UCSD-AML1 (cell line): ENCODE results near the gene TEAD1.

ENCODE experiments used
- DNase-seq: peaks from one replicate; lab custom pipeline; 2025; ENCODE audit not compliant: unreplicated experiment; lab: John Stamatoyannopoulos, UW

TEAD1 gene

DNA sequence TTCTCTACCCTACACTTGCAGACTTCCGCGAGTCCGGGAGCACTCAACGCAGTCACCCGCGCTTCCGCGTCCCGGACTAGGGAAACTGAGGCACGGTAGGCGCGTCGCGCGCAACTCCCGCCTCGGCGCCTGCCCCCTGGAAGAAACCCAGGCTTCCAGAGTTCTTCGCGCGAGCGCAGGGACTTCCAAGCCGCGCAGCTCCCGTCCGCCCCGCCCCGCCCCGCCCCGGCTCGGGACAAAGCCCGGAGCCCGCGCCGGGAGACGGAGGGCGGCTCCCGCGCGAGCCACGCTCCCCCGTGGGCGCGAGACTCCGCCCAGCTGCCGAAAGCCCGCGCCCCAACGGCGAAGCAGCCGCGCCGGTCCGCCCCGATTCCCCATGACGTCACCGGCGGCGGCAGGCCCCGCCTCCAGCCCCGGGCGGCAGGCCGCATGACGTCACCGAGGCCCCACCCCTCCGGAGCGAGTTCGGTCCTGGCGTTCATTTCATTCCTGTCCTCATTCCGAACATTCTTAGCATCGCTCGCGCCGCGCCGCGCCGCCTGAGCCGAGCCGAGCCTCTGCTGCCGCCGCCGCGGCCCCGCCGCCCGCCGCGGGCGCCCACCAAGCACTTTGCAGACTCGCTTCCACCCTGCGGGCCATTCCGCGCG, at the start of gene TEAD1:
Gene TEAD1, plus strand, starts transcription at position 498 of the 647 bp plus-strand sequence.
- DNase-seq = no peak

- no peak for DNase-seq
These were observed 49.6 kb upstream of the TEAD1 start for GRCh38 chr11:12624595-12624994.

GRCh38 chr11:12625438-12626071, 48.7 kb upstream of the TEAD1 start:
- DNase-seq = no peak

DNA sequence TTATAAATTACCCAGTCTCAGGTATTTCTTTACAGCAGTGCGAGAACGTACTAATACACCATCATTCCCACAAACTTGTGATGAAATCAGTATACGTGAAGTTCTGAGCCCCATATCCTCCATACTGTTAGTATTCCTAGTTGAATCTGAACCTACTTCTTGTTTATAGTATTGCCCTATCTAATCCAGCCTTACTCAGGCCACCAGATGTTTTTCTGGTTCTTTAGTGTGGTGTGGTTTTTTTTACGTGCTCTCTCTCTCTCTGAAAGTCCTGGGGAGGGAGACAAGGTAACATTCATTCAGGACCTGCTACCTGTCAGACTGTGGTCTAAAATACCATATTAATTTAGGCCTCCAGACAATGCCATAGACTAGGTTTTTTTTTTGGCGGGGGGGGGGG, 47.6 kb upstream of the TEAD1 start:
- DNase-seq = no peak

- DNase-seq = no peak
These were observed 45.9 kb upstream of the TEAD1 start for GRCh38 chr11:12628314-12628713.

DNA sequence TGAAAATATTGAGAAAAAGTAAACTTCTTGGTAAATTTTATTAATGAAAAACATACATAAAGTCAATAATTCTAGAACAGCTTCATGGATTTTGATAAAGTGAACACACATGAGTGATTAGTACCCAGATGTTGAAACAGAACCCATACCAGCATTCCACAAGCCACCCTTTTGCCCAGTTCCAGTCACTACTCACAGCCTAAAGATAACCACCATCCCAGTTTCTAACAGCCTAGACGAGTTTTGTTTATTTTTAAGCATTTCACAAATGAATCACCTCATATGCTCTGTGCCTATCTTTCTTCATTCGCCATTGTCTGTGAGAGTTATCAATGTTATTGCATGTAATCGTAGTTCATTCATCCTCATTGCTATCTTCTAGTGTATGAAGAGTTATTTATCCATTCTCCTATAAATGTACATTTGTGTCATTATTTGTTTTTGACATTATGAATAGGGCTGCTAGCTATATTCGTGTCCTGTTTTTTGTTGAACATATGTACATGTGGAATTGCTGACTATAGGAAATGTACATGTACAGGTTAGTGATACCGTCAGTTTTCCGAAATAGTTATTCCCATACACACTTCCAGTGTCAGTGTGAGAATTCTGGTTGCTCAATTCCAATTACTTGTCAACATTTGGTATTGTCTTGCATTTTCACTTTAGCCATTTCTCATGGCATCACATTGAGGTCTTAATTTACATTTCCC, 44.5 kb upstream of the TEAD1 start:
- no peak for DNase-seq

DNA sequence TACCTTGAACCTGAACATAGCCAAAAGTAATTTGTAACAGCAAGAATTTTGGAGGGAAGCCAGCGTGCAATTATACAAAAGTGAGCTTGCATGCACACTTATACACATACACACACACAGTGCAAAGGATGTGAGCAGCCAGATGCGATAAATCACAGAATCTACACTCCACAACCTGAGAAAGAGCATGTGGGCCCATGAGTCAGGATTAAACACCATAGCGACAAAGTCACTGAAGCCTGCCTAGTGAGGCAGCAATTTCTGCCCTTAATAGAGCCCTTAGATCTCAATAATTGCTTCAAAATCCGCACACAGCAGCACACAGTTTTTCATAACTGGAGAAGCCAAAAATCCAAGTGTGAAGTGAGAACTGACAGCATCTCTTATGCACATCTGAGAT, 42.6 kb upstream of the TEAD1 start:
- DNase-seq = no peak

DNA sequence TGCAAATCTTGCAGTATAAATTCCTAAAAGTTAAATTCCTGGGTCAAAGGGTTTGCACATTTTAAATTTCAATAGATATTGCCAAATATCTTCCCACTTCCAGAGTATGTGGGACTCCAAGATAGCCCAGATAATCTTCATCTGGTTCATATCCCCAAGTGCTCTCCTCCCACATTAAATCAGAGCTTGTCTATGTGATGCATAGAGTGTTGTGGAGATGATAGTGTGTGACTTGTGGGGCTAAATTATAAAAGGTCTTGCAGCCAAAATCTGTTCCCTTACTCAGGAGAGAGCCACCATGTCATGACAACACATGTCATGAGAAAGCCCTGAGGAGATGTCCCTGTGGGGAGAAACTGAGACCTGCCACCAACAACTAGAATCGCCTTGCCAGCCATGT, 39.9 kb upstream of the TEAD1 start:
- DNase-seq = no peak

- DNase-seq = no peak
These were observed 37.3 kb upstream of the TEAD1 start for GRCh38 chr11:12636871-12637410.

GRCh38 chr11:12639388-12639787, 34.8 kb upstream of the TEAD1 start:
- no peak for DNase-seq

GRCh38 chr11:12640355-12640754, 33.9 kb upstream of the TEAD1 start:
- no peak for DNase-seq

DNA sequence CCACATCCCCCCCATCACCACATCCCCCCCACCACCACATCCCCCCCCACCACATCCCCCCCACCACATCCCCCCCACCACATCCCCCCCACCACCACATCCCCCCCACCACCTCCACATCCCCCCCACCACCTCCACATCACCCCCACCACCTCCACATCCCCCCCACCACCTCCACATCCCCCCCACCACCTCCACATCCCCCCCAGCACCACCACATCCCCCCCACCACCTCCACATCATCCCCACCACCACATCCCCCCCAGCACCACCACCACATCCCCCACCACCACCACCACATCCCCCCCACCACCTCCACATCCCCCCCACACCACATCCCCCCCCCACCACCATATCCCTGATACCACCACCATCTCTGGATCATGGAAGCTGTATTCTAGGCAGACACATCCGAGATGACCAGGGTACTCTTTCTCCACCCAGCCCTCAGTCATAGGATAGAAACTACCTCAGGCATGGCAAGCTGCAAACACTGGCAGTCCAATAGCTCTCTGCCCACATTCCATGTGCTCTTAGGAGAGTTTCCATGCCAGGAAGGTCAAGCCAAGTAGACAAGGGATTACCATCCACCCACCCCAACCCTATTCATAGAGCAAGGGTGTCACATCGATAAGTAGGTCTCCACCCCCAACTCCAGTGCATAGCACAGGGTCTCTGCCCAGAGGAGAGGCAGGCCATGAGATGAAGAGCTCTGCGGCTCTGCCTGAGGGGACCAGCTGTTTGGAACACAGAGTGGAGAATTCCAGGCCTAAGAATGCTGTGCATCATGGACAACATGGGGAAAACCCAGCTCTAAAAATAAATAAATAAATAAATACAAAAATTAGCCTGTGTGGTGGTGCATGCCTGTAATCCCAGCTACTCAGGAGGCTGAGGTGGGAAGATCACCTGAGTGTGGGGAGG, 33.0 kb upstream of the TEAD1 start:
- no peak for DNase-seq

- no peak for DNase-seq
These were observed 32.2 kb upstream of the TEAD1 start for GRCh38 chr11:12642040-12642439.

DNA sequence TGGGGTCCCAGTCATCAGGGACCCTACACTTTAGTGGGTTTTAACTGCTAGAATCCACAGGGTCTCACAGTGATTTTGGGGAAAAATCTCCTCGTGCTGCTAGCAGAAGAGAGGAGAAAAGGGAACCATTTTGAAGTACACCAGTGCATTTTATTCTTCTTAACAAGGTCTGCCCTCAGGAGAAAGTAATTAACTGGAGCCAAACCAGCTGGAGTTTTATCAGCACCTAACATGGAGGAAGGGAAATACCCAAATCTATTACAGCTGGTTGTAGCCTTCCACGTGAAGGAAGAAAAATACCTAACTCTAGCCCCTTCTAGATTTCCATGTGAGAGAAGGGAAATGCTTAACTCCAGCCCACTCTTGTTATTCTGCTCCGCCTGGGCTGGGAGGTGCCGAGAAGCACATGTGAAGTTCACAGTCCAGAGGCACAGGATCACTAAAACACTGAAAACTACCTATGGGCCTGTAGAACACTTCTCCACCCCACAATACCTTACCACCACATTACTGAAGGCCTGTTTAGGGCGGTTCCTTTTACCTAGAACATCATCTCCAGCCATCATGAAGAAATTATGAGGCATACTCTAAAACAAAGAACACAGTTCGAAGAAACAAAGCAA, 31.3 kb upstream of the TEAD1 start:
- DNase-seq = no peak

GRCh38 chr11:12646478-12646877, 27.7 kb upstream of the TEAD1 start:
- DNase-seq = no peak

- no peak for DNase-seq
These were observed 20.5 kb upstream of the TEAD1 start for GRCh38 chr11:12653729-12654128.

DNA sequence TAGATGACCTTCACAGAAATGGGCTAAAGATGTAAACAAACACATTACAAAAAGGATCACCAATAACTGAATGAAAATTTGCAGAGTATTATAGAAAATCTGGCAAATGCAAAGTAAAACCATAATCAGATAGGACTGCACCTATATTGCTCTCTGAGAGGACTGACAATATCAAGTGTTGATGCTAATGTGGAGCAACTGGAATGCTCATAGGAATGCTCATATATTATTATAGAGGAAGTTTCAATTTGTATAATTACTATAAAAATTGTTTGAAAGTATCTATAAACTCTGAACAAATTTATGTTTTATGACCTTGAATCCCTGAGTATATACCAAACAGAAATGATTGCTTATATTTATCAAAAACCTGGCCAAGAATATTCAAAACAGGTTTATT, 18.4 kb upstream of the TEAD1 start:
- DNase-seq = no peak

DNA sequence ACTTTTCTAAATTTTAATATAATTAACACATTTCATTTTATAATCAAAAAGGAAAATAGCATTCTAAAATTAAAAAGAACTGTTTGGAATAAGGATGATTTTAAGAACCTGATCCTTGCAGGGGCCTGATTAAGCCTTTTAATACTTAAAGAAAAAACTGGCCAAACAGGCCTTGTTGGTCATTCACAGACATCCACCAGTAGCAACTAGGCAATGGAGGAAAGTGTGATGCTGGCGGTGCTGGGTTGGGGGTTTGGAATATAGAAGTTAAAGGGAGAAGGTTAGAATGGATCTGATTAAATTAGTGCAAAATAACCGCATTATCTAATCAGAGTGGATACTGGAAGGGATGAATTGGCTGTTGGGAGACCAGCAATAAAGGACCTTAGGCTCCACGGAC, 16.9 kb upstream of the TEAD1 start:
- no peak for DNase-seq

DNA sequence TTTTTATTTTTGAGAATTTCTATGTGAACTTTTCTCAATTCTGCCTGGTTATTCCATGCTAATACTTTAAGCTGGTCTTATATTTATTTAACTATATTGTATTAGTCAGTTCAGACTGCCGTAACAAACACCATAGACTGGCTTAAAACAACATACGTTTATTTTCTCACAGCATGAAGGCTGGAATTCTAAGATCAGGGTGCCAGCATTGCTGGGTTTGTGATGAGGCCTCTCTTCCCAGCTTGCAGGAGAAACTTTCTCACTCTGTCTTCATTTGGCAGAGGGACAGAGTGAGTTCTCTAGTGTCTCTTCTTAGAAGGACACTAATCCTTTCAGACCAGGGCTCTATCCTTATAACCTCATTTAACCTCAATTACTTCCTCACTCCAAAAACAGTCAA, 16.2 kb upstream of the TEAD1 start:
- no peak for DNase-seq

- DNase-seq = no peak
These were observed 12.0 kb upstream of the TEAD1 start for GRCh38 chr11:12662101-12662689.
